K562 (cell line): Measurements from ENCODE around the gene FAM89B. TPM values are rescaled to one million over a fixed set of nuclear protein-coding genes. Genes with fewer than 3 reads are reported as not detected.

Source experiments
- ARID1B ChIP-seq: fragments of 450-650 bp; IDR thresholded peaks from 2 replicates; pipeline ENCODE4 v1.6.1; 2016; ENCODE audit warnings: antibody characterized with exemption, mild to moderate bottlenecking, inconsistent platforms
- ATF3 ChIP-seq, 2 experiments: fragments of 450-650 bp in 1 of 2; sonication (generic) in 1 of 2; formaldehyde crosslinking in 1 of 2; IDR thresholded peaks in 1 of 2; conservative IDR thresholded peaks in 1 of 2; 2 replicates each; pipeline versions ENCODE4 v1.6.1 to v1.8.1; 2016 to 2023; ENCODE audit warnings: mild to moderate bottlenecking in 2 of 2, moderate library complexity in 2 of 2, inconsistent platforms in 1 of 2, missing genetic modification reagents in 1 of 2
- ATF7 ChIP-seq: fragments of 450-650 bp; IDR thresholded peaks from 2 replicates; pipeline ENCODE4 v1.7.1; 2014; ENCODE audit warnings: mild to moderate bottlenecking, moderate library complexity
- CTCFL ChIP-seq: IDR thresholded peaks from 2 replicates; pipeline ENCODE4 v1.6.1; 2011; ENCODE audit warnings: borderline replicate concordance, low read depth, mild to moderate bottlenecking, moderate library complexity, low read length; ENCODE audit not compliant: insufficient read depth, poor library complexity, severe bottlenecking
- FOXP1 ChIP-seq: sonication (generic); formaldehyde crosslinking; IDR thresholded peaks from 2 replicates; pipeline ENCODE4 v1.8.0; 2022; ENCODE audit warnings: mild to moderate bottlenecking, missing genetic modification reagents
- GTF2F1 ChIP-seq: IDR thresholded peaks from 2 replicates; pipeline ENCODE4 v1.6.1; 2011; ENCODE audit warnings: low read depth, low read length, improper control_type of control experiment
- HDGF ChIP-seq: fragments of 450-650 bp; IDR thresholded peaks from 2 replicates; pipeline ENCODE4 v1.6.1; 2016
- KLF16 ChIP-seq: IDR thresholded peaks from 2 replicates; pipeline ENCODE4 v1.6.1; 2016; ENCODE audit warnings: antibody characterized with exemption
- MBD1 ChIP-seq: fragments of 250-450 bp; sonication (Bioruptor Pico); IDR thresholded peaks from 2 replicates; pipeline ENCODE4 v1.8.0; 2022; ENCODE audit warnings: inconsistent platforms
- MYC ChIP-seq, 2 experiments: fragments of 250-450 bp in 1 of 2; sonication (Bioruptor Pico) in 1 of 2; IDR thresholded peaks; 2 replicates each; pipeline versions ENCODE4 v1.5.1 to v1.6.1; 2012 to 2021; ENCODE audit warnings: low read depth in 2 of 2, borderline replicate concordance in 1 of 2, improper control_type of control experiment in 1 of 2, low read length in 1 of 2, mild to moderate bottlenecking in 1 of 2, moderate library complexity in 1 of 2
- NFE2 ChIP-seq: IDR thresholded peaks from 2 replicates; pipeline ENCODE4 v1.6.1; 2014; ENCODE audit warnings: antibody characterized with exemption, low read depth
- POLR2AphosphoS5 ChIP-seq: IDR thresholded peaks from 2 replicates; pipeline ENCODE4 v1.6.1; 2011; ENCODE audit warnings: mild to moderate bottlenecking, low read depth, low read length, moderate library complexity; ENCODE audit not compliant: control insufficient read depth, insufficient read depth
- RBM25 ChIP-seq: fragments of 200-400 bp; formaldehyde crosslinking; IDR thresholded peaks from 2 replicates; pipeline ENCODE4 v1.6.1; 2018; ENCODE audit warnings: low read length, low read depth, moderate library complexity; ENCODE audit not compliant: severe bottlenecking
- RFX7 ChIP-seq: fragments of 250-450 bp; sonication (Bioruptor Pico); IDR thresholded peaks from 2 replicates; pipeline ENCODE4 v1.5.1; 2021; ENCODE audit warnings: mild to moderate bottlenecking
- ZFP91 ChIP-seq: sonication (generic); formaldehyde crosslinking; IDR thresholded peaks from 2 replicates; pipeline ENCODE4 v1.8.0; 2022; ENCODE audit warnings: mild to moderate bottlenecking, missing genetic modification reagents
- ZFX ChIP-seq: sonication (generic); formaldehyde crosslinking; IDR thresholded peaks from 2 replicates; pipeline ENCODE4 v1.8.0; 2022; ENCODE audit warnings: mild to moderate bottlenecking, missing genetic modification reagents, moderate library complexity
- ZNF311 ChIP-seq: fragments of 250-450 bp; sonication (Bioruptor Pico); IDR thresholded peaks from 2 replicates; pipeline ENCODE4 v1.4.0; 2020; ENCODE audit warnings: mild to moderate bottlenecking, moderate library complexity
- polyA plus RNA-seq, 8 experiments: library from polyadenylated mRNA; depleted of rRNA in 4 of 8; stranded (reverse) in 5 of 8; unstranded in 3 of 8; fragments of >200 nt; fragmentation: Nextera tagmentation in 2 of 8; fragmentation: Illumina TruSeq in 1 of 8; extraction: Ambion mirVana in 2 of 8; extraction: Trizol in 1 of 8; gene quantifications; 2 replicates each; pipeline versions ENCODE4 v1.2.1 to v1.2.3, GENCODE V29; 2011 to 2014; ENCODE audit warnings: inconsistent platforms in 1 of 8, missing spikeins in 1 of 8
- total RNA-seq, 7 experiments: library from RNA; depleted of rRNA in 6 of 7; stranded (reverse); fragments of >200 nt in 6 of 7; fragmentation: Illumina TruSeq in 2 of 7; extraction: Trizol in 2 of 7; gene quantifications; 2 replicates each; pipeline versions ENCODE4 v1.2.1 to v1.2.3, GENCODE V29; 2011 to 2021; ENCODE audit warnings: low replicate concordance in 1 of 7

The FAM89B gene
- total and polyA plus RNA-seq, 9 of the 15 experiments (the other 6 are each of a cell fraction or from before 2014, with no cell fraction given) = 0.32 to 27.6 (median 11.9) TPM

- TF ChIP-seq POLR2AphosphoS5 (peak; percentile 36; the same call in 1 of the 2 replicates), MBD1 (CRISPR knock-in tag) (no peak), NFE2 (no peak), CTCFL (no peak), ATF3 (IDR thresholded peaks at IDR 0.05) (no peak), ATF3 (CRISPR knock-in tag; conservative IDR thresholded peaks at IDR 0.05) (no peak), ARID1B (no peak), GTF2F1 (no peak), FOXP1 (peak; percentile 82; the same call in 1 of the 2 replicates), MYC (IDR thresholded peaks at IDR 0.05; ENCODE audit: low read depth, low read length) (peak; percentile 29; the same call in 1 of the 2 replicates), MYC (CRISPR knock-in tag; IDR thresholded peaks at IDR 0.05; ENCODE audit: borderline replicate concordance, low read depth) (no peak), HDGF (no peak), RBM25 (no peak), RFX7 (CRISPR knock-in tag) (no peak), ZNF311 (CRISPR knock-in tag) (no peak), ZFP91 (CRISPR knock-in tag) (no peak), KLF16 (no peak), ATF7 (0 out of 2 replicates have a peak, but pooled peaks have one; percentile 26), ZFX (CRISPR knock-in tag) (peak; percentile 100)
These were observed 47.4 kb upstream of the FAM89B start, which contains the start of gene SCYL1 (continued) for GRCh38 chr11:65524741-65525545.
